Transverse colon (tissue), 4 donors: ENCODE results near the gene STK39. TPM values are rescaled to one million over a fixed set of nuclear protein-coding genes. Genes with fewer than 3 reads are reported as not detected.

Source experiments
- DNase-seq: peaks from one replicate; pipeline ENCODE4 v3.0.0-alpha.2; 2019
- H3K27ac ChIP-seq, 4 donors: fragments of 200-600 bp; sonication (generic); 2 replicates each; pipeline ENCODE4 v1.5.1; 2016 to 2018; ENCODE audit warnings: inconsistent platforms in 4 of 4
- H3K27me3 ChIP-seq: fragments of 200-600 bp; sonication (generic); 2 replicates; pipeline ENCODE4 v1.5.1; 2017; ENCODE audit warnings: inconsistent platforms
- H3K36me3 ChIP-seq, 4 donors: fragments of 200-600 bp; sonication (generic); 2 replicates each; pipeline ENCODE4 v1.5.1; 2017 to 2019; ENCODE audit warnings: inconsistent platforms in 4 of 4
- H3K4me1 ChIP-seq, 4 donors: fragments of 200-600 bp; sonication (generic); 2 replicates each; pipeline ENCODE4 v1.5.1; 2017 to 2020; ENCODE audit warnings: inconsistent platforms in 4 of 4
- H3K4me3 ChIP-seq, 4 donors: fragments of 200-600 bp; sonication (generic); 1 replicate in 1 of 4; 2 replicates in 3 of 4; pipeline versions ENCODE4 v1.5.1 to v1.6.1; 2017 to 2019; ENCODE audit warnings: inconsistent platforms in 4 of 4
- H3K9me3 ChIP-seq, 2 donors: fragments of 200-600 bp; sonication (generic); 2 replicates each; pipeline ENCODE4 v1.5.1; 2017 to 2019; ENCODE audit warnings: inconsistent platforms in 2 of 2
- EP300 ChIP-seq: sonication (generic); formaldehyde crosslinking; IDR thresholded peaks from one replicate; pipeline ENCODE4 v1.6.1; 2017; ENCODE audit warnings: antibody characterized with exemption, low read depth
- POLR2A ChIP-seq: fragments of 450-650 bp; IDR thresholded peaks from one replicate; pipeline ENCODE4 v1.6.1; 2016; ENCODE audit warnings: antibody characterized with exemption, mild to moderate bottlenecking, moderate library complexity
- POLR2AphosphoS5 ChIP-seq, 3 donors: sonication (generic); formaldehyde crosslinking; IDR thresholded peaks; one replicate each; pipeline ENCODE4 v1.6.1; 2016; ENCODE audit warnings: antibody characterized with exemption in 3 of 3
- WGBS, 2 donors: methylation state at CpG; one replicate each; pipeline ENCODE4 v1.1.5; 2018; ENCODE audit warnings: low coverage in 1 of 2; 5-methylcytosine and 5-hydroxymethylcytosine counted together
- in situ Hi-C, 4 donors: fragments of 200-750 bp; cut with MboI; loops; one replicate each; pipeline versions ENCODE4 v1.15.0 to v1.15.1; 2017; ENCODE audit warnings: low sequenced_read_pairs in 3 of 4, low pct_ligation_motif_present in 1 of 4, low pct_unique_long_range_greater_than_20kb in 1 of 4
- intact Hi-C: fragments of 100-400 bp; cut with DNase I; formaldehyde crosslinking; loops from one replicate; pipeline ENCODE4 v1.15.1; 2023; ENCODE audit warnings: low total_unique reads
- total RNA-seq, 4 donors: library from RNA; depleted of rRNA; stranded (reverse); fragments of >200 nt; gene quantifications; one replicate each; pipeline ENCODE4 v1.1.0, GENCODE V29; 2016
- TF ChIP-seq, protein P1 (sequence below), 5 experiments: fragments of 200-600 bp in 3 of 5; fragments of 450-650 bp in 2 of 5; sonication (generic) in 3 of 5; IDR thresholded peaks; 1 replicate in 2 of 5; 2 replicates in 3 of 5; pipeline ENCODE4 v1.5.1; 2016 to 2017; ENCODE audit warnings: antibody characterized with exemption in 5 of 5, inconsistent platforms in 3 of 5, mild to moderate bottlenecking in 2 of 5, moderate library complexity in 1 of 5

The STK39 gene
- total RNA-seq, 4 donors from 2014 or later, result 30.6 to 46.1 (median 36.7) TPM

DNA sequence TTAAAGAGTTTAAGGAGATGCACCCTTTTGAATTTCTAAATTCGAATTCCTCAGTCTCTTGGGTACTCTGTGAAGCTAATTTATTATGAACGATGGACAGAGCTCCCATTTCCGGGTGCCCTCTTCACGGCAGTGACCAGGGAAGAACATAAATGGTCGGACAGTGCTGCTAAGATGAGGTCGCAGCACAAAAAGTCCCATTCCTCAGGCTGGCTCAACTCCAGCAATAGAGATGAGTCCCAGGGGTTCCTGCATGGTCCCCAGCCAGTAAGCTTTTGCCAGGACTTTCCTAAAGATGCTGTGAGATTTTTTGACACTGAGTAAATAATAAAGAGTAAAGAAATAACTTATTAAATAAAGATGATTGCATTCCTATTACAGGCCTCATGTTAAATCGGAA lies 43.0 kb upstream of the STK39 start:
- Histone ChIP-seq H3K9me3 (no peaks in the 10 kb centered on the region), H3K27me3 (no peaks in the 10 kb centered on the region), H3K36me3 (no peaks in the 10 kb centered on the region), H3K4me3 (no peak overlapping the region), H3K27ac (peak overlapping the region in 2 of 4 donors; percentile 15 to 60), H3K4me1 (peaks cover 0 to 15% (median 6%) of the 10 kb centered on the region in 4 donors)
- DNase-seq, result no peak
- intact Hi-C loops, result no loop called here
- TF ChIP-seq, protein P1, sequence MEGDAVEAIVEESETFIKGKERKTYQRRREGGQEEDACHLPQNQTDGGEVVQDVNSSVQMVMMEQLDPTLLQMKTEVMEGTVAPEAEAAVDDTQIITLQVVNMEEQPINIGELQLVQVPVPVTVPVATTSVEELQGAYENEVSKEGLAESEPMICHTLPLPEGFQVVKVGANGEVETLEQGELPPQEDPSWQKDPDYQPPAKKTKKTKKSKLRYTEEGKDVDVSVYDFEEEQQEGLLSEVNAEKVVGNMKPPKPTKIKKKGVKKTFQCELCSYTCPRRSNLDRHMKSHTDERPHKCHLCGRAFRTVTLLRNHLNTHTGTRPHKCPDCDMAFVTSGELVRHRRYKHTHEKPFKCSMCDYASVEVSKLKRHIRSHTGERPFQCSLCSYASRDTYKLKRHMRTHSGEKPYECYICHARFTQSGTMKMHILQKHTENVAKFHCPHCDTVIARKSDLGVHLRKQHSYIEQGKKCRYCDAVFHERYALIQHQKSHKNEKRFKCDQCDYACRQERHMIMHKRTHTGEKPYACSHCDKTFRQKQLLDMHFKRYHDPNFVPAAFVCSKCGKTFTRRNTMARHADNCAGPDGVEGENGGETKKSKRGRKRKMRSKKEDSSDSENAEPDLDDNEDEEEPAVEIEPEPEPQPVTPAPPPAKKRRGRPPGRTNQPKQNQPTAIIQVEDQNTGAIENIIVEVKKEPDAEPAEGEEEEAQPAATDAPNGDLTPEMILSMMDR (IDR thresholded peaks at IDR 0.05), result no peak
- TF ChIP-seq POLR2A, result no peak
- no peak for TF ChIP-seq EP300
- TF ChIP-seq POLR2AphosphoS5 (IDR thresholded peaks at IDR 0.05), result no peak
- WGBS, 2 donors, result 60 to 78% methylated on average over 7 of the region's 7 CpGs
- in situ Hi-C loops, result no loop called here

DNA sequence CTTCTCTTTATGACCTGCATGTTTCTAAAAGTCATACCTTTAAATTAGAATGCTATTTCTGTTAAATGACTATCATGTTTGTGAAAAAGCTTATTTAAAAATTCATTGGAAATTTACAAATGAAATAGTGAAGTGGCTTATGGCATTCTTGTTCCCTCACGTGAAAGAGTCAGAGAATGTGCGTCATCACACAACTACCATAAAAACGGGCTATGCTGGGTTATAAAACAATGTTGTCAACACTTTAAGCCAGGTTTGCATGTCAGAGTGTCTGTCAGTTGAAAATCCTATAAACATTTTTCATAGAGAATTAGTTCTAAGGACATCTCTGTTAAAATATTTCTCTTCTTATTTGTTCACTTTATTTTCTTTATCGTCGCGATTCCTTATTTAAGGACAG lies 42.5 kb upstream of the STK39 start:
- H3K27ac ChIP-seq, result peak overlapping the region in 3 of 4 donors; percentile 16 to 60 (median 17)
- TF ChIP-seq, protein P1 (IDR thresholded peaks at IDR 0.05), result no peak
- TF ChIP-seq POLR2AphosphoS5 (IDR thresholded peaks at IDR 0.05), result no peak
- no peak for TF ChIP-seq EP300
- TF ChIP-seq POLR2A, result no peak
- DNase-seq, result no peak
- intact Hi-C loops, result no loop called here
- peaks cover 0 to 17% (median 7%) of the 10 kb centered on the region in 4 donors for H3K4me1 ChIP-seq
- 37 to 48% methylated on average over 6 of the region's 6 CpGs for whole genome bisulfite sequencing, 2 donors
- H3K9me3 ChIP-seq, result no peaks in the 10 kb centered on the region
- in situ Hi-C loops, result no loop called here
- no peaks in the 10 kb centered on the region for H3K36me3 ChIP-seq
- H3K4me3 ChIP-seq, result no peak overlapping the region
- no peaks in the 10 kb centered on the region for H3K27me3 ChIP-seq

DNA sequence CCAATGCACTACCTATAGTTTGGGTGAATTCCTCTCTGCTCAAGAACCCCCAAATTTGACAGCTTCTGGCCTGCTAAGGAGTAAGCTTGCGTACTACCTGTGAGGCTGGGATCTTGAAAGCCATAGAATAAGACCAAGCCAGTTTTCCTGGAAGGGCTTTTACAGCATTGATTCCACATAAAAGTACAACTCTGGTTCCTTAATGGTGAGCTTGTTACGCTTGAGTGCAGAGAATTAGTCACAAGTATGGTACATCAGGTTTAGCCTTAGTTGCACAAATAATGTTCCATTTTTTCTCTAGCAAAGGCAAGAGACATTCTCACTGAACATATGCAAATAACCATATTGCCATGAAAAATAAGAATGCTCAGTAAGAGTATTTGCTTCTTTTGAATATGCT lies 39.1 kb upstream of the STK39 start:
- no peak for DNase-seq
- peak overlapping the region in 2 of 4 donors; percentile 31 to 49 for H3K27ac ChIP-seq
- no peaks in the 10 kb centered on the region for H3K9me3 ChIP-seq
- H3K4me3 ChIP-seq, result no peak overlapping the region
- H3K27me3 ChIP-seq, result no peaks in the 10 kb centered on the region
- intact Hi-C loops (no loop called here), in situ Hi-C loops (no loop called here)
- WGBS, 2 donors, result 50 to 79% methylated on average over 2 of the region's 2 CpGs
- peaks cover 0 to 32% (median 12%) of the 10 kb centered on the region in 4 donors for H3K4me1 ChIP-seq
- H3K36me3 ChIP-seq, result no peaks in the 10 kb centered on the region
- TF ChIP-seq, protein P1 (IDR thresholded peaks at IDR 0.05), result no peak
- TF ChIP-seq EP300 (no peak), POLR2A (no peak), POLR2AphosphoS5 (IDR thresholded peaks at IDR 0.05) (no peak)

DNA sequence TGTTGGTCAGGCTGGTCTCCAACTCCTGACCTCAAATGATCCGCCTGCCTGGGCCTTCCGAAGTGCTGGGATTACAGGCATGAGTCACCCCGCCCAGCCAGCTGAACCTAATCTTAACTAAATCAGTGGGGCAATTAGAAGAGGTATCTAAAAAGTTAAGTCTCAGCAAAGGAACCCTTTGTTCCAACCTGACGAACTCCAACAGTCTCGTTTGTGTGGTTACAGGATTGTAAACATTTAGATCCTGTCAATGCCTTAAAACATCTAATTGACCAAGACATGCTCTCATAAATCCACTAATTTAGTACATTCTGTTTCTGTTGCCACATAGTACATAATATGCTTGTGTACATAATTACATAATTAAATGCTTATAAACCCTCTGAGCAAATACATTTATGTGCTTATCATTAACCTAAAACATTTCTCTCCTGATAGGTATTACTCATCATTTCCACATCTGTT lies 31.1 kb upstream of the STK39 start:
- Histone ChIP-seq H3K9me3 (no peaks in the 10 kb centered on the region), H3K27ac (peak overlapping the region; percentile 27 to 49 (median 46)), H3K36me3 (no peaks in the 10 kb centered on the region), H3K27me3 (no peaks in the 10 kb centered on the region), H3K4me3 (no peak overlapping the region), H3K4me1 (peaks cover 0 to 10% (median 4%) of the 10 kb centered on the region in 4 donors)
- peak; percentile 80 for DNase-seq
- TF ChIP-seq POLR2A, result no peak
- TF ChIP-seq POLR2AphosphoS5 (IDR thresholded peaks at IDR 0.05), result peak in 2 of 3 donors; percentile 35 to 48
- peak; percentile 25 for TF ChIP-seq EP300
- 0 to 33% methylated on average over 2 to 5 of the region's 5 CpGs for WGBS, 2 donors
- intact Hi-C loops, result no loop called here
- in situ Hi-C loops, result no loop called here

DNA sequence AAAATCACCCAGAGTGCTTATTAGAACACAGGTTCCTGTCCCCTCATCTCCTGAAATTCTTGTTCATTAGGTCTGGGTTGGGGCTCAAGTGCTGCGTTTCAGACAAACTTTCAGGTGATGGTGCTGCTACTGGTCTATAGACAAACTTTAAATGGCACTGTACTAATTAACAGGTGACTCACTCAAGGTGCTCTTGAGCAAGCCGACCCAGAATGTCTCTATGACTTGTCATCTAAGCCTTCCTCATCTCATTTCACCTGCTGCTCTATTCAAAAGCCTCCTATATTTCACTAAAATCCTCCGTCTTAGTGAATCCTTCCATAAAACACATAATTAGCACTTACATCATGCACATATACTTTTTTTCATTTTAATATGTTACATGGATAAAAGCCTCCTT lies 29.9 kb upstream of the STK39 start:
- Histone ChIP-seq H3K9me3 (no peaks in the 10 kb centered on the region), H3K36me3 (no peaks in the 10 kb centered on the region), H3K4me3 (no peak overlapping the region), H3K27me3 (no peaks in the 10 kb centered on the region), H3K4me1 (peaks cover 0 to 5% (median 2%) of the 10 kb centered on the region in 4 donors), H3K27ac (no peak overlapping the region)
- intact Hi-C loops, result no loop called here
- in situ Hi-C loops, result no loop called here
- no peak for TF ChIP-seq POLR2A
- TF ChIP-seq, protein P1 (IDR thresholded peaks at IDR 0.05), result no peak
- TF ChIP-seq EP300, result no peak
- TF ChIP-seq POLR2AphosphoS5 (IDR thresholded peaks at IDR 0.05), result no peak
- DNase-seq, result no peak
- WGBS, 2 donors, result 75 to 88% methylated on average over 3 of the region's 3 CpGs
